Loucy (cell line): ENCODE results near the gene NAV2.

Experiments used
- CTCF ChIP-seq: fragments of 200-600 bp; sonication (generic); conservative IDR thresholded peaks from 2 replicates; pipeline ENCODE4 v1.5.1; 2014; ENCODE audit warnings: mild to moderate bottlenecking, antibody characterized with exemption, low read length
- EZH2phosphoT487 ChIP-seq: fragments of 200-600 bp; IDR thresholded peaks from 2 replicates; pipeline ENCODE4 v1.6.1; 2018; ENCODE audit warnings: antibody characterized with exemption, mild to moderate bottlenecking, moderate library complexity, borderline replicate concordance

DNA sequence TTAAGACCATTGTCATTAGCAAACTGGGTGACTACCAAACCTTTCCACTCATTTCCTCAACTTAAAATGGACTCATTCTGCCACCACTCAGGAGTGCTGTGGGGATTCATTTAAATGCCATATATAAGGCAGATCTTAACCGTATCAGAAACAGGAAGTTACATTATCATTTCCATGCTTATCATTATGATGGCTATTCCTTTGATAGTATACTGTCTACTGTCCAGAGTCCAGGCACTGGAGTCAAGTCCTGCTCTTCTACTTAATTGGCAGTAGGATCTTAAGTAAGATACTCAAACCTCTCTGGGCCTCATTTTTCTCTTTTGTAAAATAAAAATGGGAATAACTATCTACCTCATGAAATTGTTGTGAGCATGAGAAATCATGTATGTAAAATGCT, 8.4 kb upstream of the NAV2 start:
- TF ChIP-seq CTCF (no peak), EZH2phosphoT487 (no peak)
